ENCODE data around the gene SLC35F1.

Gene SLC35F1

GRCh38 chr6:118319416-118319815 lies 412.4 kb downstream of the SLC35F1 start:
- no peak overlapping the region for H2AFZ ChIP-seq (ENCODE audit: low read depth)

GRCh38 chr6:118319894-118320649 lies 413.0 kb downstream of the SLC35F1 start:
- Histone ChIP-seq H3K4me2 (no peak overlapping the region), H2AFZ (ENCODE audit: low read depth) (no peak overlapping the region), H3K27me3 (ENCODE audit: insufficient read depth, low read depth) (no peaks in the 10 kb centered on the region), H3K4me1 (ENCODE audit: low read depth, poor library complexity, severe bottlenecking) (no peaks in the 10 kb centered on the region), H3K4me3 (IDR thresholded peaks at IDR 0.05; ENCODE audit: insufficient read depth, low read depth, low read length) (no peak overlapping the region), H3K36me3 (ENCODE audit: insufficient read depth) (no peaks in the 10 kb centered on the region), H3K79me2 (ENCODE audit: insufficient read depth, low read depth) (no peaks in the 10 kb centered on the region), H3K9ac (no peak overlapping the region), H3K27ac (no peak overlapping the region), H4K20me1 (ENCODE audit: insufficient read depth) (no peaks in the 10 kb centered on the region)
- TF ChIP-seq CTCF (conservative IDR thresholded peaks at IDR 0.05; ENCODE audit: low read depth, low read length): no peak

More at GRCh38 chr6:118319416-118319815, 412.4 kb downstream of the SLC35F1 start:
- Histone ChIP-seq H3K9ac (no peak overlapping the region), H3K4me2 (no peak overlapping the region), H3K27me3 (ENCODE audit: insufficient read depth, low read depth) (no peaks in the 10 kb centered on the region), H3K27ac (no peak overlapping the region), H3K36me3 (ENCODE audit: insufficient read depth) (no peaks in the 10 kb centered on the region), H3K4me3 (IDR thresholded peaks at IDR 0.05; ENCODE audit: insufficient read depth, low read depth, low read length) (no peak overlapping the region), H4K20me1 (ENCODE audit: insufficient read depth) (no peaks in the 10 kb centered on the region), H3K79me2 (ENCODE audit: insufficient read depth, low read depth) (no peaks in the 10 kb centered on the region), H3K4me1 (ENCODE audit: low read depth, poor library complexity, severe bottlenecking) (no peaks in the 10 kb centered on the region)
- no peak for TF ChIP-seq CTCF (conservative IDR thresholded peaks at IDR 0.05; ENCODE audit: low read depth, low read length)

- H3K9ac ChIP-seq: no peak overlapping the region
- no peaks in the 10 kb centered on the region for H3K36me3 ChIP-seq (ENCODE audit: insufficient read depth)
- no peak for TF ChIP-seq CTCF (conservative IDR thresholded peaks at IDR 0.05; ENCODE audit: low read depth, low read length)
- H3K4me2 ChIP-seq: no peak overlapping the region
- no peak overlapping the region for H3K27ac ChIP-seq
- H3K79me2 ChIP-seq (ENCODE audit: insufficient read depth, low read depth): no peaks in the 10 kb centered on the region
- no peaks in the 10 kb centered on the region for H3K27me3 ChIP-seq (ENCODE audit: insufficient read depth, low read depth)
- H3K4me1 ChIP-seq (ENCODE audit: low read depth, poor library complexity, severe bottlenecking): no peaks in the 10 kb centered on the region
- no peak overlapping the region for H3K4me3 ChIP-seq (IDR thresholded peaks at IDR 0.05; ENCODE audit: insufficient read depth, low read depth, low read length)
- no peak overlapping the region for H2AFZ ChIP-seq (ENCODE audit: low read depth)
- no peaks in the 10 kb centered on the region for H4K20me1 ChIP-seq (ENCODE audit: insufficient read depth)
These were observed 413.6 kb downstream of the SLC35F1 start for GRCh38 chr6:118320652-118321051.

- no peak overlapping the region for H3K4me2 ChIP-seq
- no peaks in the 10 kb centered on the region for H3K36me3 ChIP-seq (ENCODE audit: insufficient read depth)
- no peaks in the 10 kb centered on the region for H3K27me3 ChIP-seq (ENCODE audit: insufficient read depth, low read depth)
- no peaks in the 10 kb centered on the region for H3K79me2 ChIP-seq (ENCODE audit: insufficient read depth, low read depth)
- no peaks in the 10 kb centered on the region for H3K4me1 ChIP-seq (ENCODE audit: low read depth, poor library complexity, severe bottlenecking)
- no peak overlapping the region for H3K27ac ChIP-seq
- no peak overlapping the region for H3K9ac ChIP-seq
- H2AFZ ChIP-seq (ENCODE audit: low read depth): no peak overlapping the region
- no peaks in the 10 kb centered on the region for H4K20me1 ChIP-seq (ENCODE audit: insufficient read depth)
- no peak overlapping the region for H3K4me3 ChIP-seq (IDR thresholded peaks at IDR 0.05; ENCODE audit: insufficient read depth, low read depth, low read length)
- no peak for TF ChIP-seq CTCF (conservative IDR thresholded peaks at IDR 0.05; ENCODE audit: low read depth, low read length)
These were observed 417.1 kb downstream of the SLC35F1 start for GRCh38 chr6:118324116-118324515.

Data from KMS-11 (cell line).